NCI-H446 (cell line): ENCODE results near the gene BSND.
A peak's percentile ranks its signal among the peaks of the same experiment; 100 is the strongest.
"Not testable (repeated sequence)": the region's sequence is repeated elsewhere in the genome, so short reads cannot be mapped to it uniquely, and the experiment has no call there.

Source experiments
- DNase-seq, 2 experiments: peaks; one replicate each; lab custom pipeline; 2025; lab: John Stamatoyannopoulos, UW

Gene BSND

DNA sequence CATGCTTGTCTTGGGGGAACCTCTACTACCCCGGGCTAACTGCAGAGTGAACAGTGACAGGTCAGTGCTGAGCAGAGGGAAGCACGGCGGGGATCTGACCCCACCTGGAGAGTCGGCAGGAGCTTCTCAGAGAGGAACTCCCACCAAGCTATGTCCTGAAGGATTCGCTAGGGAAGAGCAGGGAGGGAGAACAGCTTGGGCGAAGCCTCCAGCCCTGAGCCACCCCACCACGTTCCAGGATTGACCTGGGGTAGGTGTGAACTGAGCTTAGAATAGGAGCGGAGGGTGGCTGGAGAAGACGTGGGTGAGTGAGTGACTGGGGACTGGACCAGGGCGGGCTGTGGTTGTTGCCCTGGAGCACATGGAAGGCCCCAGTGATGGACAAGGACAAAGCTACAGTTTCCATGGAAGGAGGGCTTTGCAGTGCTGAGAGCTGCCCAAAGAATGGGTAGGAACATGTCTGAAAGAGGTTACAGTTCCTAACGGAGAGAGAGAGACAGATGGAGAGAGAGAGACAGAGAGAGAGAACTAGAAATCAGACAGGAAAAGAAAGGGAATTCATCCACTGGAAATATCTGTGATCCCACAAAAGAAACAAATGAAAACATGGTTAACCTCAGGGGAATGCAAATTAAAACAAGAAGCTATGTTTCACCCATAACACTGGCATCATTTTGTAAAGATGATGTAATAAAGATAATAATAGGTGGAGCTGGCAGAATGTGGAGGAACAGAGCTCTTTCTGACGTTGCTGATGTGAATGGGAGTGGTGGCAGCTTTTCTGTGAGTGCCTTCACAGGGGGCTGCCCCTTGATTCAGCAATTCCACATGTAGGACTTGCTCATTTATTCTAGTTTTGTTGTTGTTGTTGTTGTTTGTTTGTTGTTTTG, 17.2 kb downstream of the BSND start:
- DNase-seq: no peak

DNA sequence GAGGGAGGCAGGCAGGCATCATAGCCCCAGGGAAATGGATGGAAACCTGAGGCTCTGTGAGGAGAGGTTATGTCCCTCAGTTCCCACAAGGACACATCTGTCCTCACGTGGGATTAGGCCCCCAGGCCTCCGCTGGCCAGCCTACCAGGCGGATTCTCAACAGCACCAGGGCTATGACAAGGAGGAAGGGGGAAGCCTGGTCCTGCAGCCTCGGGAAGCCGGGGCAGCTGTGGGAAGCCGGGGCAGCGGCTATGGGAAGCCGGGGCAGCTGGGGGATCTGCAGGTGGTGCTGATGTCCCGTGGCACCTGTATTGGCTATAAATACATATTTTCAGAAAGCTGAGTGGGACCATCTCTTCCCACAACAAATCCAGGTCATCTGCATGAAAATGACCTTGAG, 19.7 kb downstream of the BSND start:
- DNase-seq: no peak

DNA sequence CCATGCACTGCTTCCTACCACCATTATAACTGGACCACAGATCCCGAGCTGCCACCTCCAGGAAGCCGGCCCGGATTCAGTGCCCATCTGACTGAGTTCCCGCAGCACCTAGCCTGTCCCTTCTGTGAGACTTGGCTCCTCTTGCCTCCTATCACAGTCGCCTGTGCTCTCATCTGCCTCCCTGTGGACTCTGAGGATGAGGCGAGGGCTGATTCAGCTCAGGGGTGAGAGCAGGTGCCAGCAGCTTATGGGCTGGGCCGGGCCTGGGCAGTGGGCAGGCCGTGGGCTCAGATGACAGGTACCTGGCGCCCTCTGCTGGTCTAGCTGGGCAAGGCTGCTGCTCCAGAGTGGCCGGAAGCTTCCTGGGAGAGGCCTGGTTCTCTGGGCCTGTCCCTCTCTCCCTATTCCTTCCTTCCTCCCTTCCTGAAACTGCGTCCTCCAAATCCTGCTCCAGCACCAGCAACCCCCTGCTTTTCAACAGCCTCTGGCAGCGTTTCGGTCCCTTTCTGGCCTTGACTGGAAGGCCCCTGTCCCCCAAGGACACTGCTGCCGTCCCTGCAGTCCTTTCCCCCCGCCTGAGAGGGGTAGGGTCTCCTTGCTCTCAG, 23.3 kb downstream of the BSND start:
- peak; percentile 83 to 90 for DNase-seq

- DNase-seq: not testable (repeated sequence)
Measured at GRCh38 chr1:55024163-55024562, 25.4 kb downstream of the BSND start.

- DNase-seq: not testable (repeated sequence)
Measured at GRCh38 chr1:55026682-55027081, 27.9 kb downstream of the BSND start.

- not testable (repeated sequence) for DNase-seq
Measured at GRCh38 chr1:55031098-55031497, 32.4 kb downstream of the BSND start.

DNA sequence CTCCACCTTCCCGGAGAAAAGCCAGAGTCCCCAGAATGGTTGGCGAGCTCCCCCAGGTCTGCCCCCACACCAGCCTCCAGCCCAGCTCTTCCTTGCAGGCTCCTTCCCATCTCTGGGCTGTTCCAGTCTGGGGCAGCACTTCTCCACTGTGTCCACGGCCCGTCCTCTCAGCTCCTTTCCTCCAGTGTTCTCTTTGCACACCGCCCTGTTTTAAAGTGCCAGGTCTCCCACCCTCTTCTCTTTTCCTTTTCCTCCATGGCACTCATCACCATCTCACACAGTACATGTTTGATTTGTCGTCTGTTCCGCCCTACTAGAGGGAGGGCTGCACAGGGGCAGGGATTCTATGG, 34.5 kb downstream of the BSND start:
- no peak for DNase-seq

DNA sequence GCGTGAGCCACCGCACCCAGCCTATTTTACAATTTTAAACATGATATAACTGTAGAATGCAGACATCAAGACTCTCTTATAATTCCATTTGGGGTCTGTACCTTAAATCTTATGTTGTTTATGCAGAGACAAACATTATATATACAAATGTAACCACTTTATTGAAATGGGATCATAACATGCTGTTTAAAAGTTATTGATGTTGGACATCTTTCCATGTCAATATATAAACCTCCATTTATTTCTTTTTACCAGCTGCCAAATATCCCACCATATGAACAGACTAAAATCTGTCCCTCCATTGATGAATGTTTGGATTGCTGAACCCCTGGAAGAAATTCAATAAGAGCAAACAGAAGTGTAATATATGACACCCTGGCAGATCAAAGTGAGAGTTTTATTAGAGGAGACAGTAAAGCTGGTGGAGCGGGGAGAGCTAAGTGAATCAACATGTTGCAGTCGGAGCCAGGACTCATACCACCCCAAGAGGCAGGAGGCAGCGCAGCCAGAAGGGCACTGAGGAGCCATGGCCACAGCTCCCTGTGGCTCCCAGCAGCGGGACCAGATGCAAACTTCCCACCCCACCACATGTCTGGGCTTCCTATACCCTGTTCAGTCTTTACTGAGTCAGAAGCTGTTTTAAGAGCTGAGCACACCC, 35.9 kb downstream of the BSND start:
- peak in 1 of 2 experiments; percentile 56 for DNase-seq

GRCh38 chr1:55035904-55036303, 37.2 kb downstream of the BSND start:
- DNase-seq: no peak

DNA sequence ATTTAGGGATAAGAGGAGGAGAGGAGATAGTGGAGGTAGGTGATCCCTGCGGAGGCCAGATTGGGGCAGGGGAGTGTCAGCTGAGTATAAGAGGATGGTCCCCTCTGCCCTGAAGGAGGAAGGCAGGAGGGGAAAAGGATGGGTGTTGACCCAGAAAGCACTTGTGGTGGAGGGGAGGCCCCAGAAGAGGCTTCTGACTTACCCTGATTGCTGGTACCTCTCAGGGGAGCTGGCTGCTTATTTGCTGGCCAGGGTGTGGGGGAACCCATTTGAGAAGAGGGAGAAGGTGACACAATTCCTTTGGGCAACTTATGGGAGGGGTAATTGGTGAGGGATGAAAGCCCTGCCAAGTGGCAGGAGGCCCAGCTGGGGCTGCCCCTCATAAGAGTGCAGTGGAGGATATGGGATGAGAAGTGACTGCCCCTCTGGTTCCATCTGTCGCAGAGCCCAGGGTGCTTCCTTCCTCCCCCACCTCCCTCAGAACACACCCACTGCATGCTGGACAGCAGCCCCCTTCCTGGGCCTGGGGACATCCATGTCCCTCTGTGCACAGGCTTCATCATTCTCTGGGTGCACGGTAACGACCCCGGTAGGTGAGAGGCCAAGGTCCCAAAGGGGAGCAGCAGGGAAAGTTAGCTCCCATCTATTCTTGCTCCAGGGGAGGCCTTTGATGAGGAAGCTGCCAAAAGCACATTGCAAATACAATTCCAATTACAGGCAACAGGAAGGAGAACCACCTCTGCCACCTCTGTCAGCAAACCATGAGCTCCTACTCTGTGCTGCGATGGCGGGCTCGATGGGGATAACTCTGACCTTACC, 39.2 kb downstream of the BSND start:
- peak in 1 of 2 experiments; percentile 20 for DNase-seq

GRCh38 chr1:55038552-55038838, 39.8 kb downstream of the BSND start:
- no peak for DNase-seq

DNA sequence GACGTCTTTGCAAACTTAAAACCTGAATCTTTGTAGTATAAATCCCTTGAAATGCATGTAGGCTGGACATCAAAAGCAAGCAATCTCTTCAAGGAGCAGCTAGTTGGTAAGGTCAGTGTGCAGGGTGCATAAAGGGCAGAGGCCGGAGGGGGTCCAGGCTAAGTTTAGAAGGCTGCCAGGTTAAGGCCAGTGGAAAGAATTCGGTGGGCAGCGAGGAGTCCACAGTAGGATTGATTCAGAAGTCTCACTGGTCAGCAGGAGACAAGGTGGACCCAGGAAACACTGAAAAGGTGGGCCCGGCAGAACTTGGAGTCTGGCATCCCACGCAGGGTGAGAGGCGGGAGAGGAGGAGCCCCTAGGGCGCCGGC, 40.2 kb downstream of the BSND start:
- DNase-seq: no peak

DNA sequence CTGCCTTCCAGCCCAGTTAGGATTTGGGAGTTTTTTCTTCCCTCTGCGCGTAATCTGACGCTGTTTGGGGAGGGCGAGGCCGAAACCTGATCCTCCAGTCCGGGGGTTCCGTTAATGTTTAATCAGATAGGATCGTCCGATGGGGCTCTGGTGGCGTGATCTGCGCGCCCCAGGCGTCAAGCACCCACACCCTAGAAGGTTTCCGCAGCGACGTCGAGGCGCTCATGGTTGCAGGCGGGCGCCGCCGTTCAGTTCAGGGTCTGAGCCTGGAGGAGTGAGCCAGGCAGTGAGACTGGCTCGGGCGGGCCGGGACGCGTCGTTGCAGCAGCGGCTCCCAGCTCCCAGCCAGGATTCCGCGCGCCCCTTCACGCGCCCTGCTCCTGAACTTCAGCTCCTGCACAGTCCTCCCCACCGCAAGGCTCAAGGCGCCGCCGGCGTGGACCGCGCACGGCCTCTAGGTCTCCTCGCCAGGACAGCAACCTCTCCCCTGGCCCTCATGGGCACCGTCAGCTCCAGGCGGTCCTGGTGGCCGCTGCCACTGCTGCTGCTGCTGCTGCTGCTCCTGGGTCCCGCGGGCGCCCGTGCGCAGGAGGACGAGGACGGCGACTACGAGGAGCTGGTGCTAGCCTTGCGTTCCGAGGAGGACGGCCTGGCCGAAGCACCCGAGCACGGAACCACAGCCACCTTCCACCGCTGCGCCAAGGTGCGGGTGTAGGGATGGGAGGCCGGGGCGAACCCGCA, 40.8 kb downstream of the BSND start, which contains the start of gene PCSK9:
Gene PCSK9 (plus strand): TSS at position 207 of the 741 bp plus-strand sequence. CDS start 290 bp downstream, at position 497.
- no peak for DNase-seq

GRCh38 chr1:55040083-55040932, 41.6 kb downstream of the BSND start:
- no peak for DNase-seq

DNA sequence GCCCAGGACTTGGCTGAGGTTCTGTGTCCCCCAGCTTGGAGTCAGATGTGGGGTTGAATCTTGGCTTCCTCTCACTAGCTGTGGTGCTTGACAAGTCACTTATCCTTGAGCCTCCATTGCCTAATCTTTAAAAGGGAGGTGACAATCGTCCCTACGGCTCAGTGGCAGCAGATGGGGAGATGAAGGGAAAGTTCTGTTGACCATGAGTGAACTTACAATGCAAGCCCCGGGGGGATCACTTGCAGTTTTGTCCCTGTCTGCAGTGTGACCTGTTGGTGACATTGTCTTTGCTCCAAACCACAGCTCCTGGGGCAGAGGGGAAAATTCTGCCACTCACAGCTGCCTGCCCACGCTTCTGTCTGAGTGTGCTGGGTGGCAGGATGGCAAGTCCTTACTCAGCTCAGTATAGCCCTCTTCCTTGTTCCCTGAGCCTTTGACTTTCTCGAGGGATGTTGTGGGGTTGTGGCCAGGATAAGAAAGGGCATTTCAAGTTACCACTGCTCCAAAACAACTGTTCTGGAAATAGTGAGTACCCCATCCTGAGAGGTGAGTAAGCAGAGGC, 42.3 kb downstream of the BSND start:
- no peak for DNase-seq

DNA sequence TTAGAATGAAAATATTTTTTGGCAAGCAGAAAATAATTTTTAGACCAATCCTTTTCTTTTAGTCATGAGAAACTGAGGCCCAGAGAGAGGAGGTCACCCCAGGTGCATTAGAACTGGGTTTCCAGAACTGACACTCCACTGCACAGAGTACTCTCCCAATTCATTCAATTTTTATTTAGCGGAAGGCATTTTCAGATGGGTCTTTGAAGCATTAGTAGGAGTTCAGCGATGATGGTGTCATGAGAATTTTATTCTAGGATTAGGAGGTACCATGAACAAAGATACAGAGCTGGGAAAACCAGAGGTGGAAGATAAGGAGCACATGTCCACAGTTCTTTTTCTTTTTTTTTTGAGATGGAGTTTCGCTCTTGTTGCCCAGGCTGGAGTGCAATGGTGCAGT, 42.9 kb downstream of the BSND start:
- DNase-seq: no peak

DNA sequence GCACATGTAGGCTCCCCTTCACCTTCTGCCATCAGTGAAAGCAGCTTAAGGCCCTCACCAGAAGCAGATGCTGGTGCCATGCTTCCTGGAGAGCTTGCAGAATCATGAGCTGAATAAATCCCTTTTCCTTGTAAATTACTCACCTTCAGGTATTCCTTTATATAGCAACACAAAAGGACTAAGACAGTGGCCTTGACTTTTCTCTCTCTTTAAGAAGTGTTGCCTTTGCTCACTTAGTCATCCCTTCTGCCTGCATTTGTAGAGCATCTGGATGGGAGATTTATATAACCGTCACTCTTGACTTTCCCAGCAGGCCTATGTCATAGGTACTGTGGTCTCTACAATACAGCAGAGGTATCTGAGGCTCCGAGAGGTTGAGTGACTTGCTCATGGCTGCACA, 44.3 kb downstream of the BSND start:
- DNase-seq: no peak

- DNase-seq: no peak
Measured at GRCh38 chr1:55043726-55044125, 45.0 kb downstream of the BSND start.

DNA sequence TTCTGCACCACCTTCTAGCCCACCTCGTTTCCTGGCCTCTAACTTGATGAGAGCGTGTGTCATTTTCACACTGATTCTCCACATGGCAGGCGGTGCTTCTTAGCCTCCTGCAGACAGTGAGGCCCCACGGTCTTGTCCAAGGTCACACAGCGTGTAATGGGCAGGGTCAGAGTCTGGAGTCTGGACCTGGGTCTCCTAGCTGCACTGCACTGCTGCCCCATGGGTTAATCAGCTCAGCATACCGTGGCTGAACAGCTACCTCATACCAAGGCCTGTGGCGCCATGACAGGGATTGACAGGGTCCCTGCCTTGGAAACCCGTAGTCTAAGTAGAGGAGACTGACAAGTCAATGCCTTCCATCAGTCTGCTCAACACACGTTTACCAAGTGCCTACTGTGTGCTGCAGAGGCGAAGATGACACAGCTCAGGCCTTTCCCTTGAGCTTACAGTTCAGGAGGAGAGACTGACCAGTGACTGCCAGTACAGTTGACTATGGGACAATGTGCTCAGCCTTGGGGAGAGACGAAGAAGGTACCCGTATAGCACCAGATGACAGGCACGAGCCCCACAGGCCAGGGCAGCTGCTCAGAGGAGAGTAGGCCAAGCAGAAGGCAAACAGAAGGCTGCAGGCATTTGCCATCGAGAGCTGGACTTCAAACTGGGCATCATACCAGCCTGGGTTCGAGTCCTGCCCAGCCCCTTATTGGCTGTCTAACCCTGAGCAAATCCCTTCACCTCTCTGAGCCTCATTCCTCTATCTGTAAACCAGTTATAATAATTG, 46.1 kb downstream of the BSND start:
- no peak for DNase-seq

DNA sequence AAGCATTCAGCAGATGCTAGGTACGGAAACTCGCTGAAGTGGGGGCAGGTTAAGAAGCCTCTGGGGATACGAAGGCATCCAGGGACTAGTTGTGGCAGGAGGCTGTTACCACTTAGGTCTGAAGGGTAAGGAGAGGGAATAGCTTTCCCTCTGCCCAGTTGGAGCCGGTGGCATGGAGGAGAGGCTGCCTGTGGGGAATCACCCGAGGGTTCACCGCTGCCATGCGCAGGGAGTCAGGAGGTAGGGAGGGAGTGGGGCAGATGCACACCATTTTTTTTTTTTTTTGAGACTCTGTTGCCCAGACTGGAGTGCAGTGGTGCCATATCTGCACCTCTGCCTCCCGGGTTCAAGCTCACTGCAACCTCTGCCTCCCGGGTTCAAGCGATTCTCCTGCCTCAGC, 46.7 kb downstream of the BSND start:
- DNase-seq: no peak
